K562 (cell line): ENCODE data around the gene GABRA6. TPM values are rescaled to one million over a fixed set of nuclear protein-coding genes. Genes with fewer than 3 reads are reported as not detected.

Experiments
- ATAC-seq: fragments of 200-7000 bp; cut with Tn5 transposase; 3 replicates; pipeline ENCODE4 v1.9.1; 2020; ENCODE audit warnings: moderate library complexity
- BruUV-seq: library from RNA; stranded (reverse); fragments of 400-500 nt; replicated peaks from 2 replicates; lab custom pipeline; 2021; lab: Mats Ljungman, UMichigan
- CTCF ChIA-PET: fragments of 300-600 bp; formaldehyde crosslinking; extraction: SDS; loops from one replicate; lab custom pipeline; 2021; ENCODE audit warnings: low intra/inter-chr PET ratio; lab: Yijun Ruan, JAX
- POLR2A ChIA-PET: fragments of 300-600, 350-650 bp; sonication (Branson Sonifier 250); formaldehyde crosslinking; extraction: SDS; loops from one replicate; lab custom pipeline; 2021; ENCODE audit warnings: antibody characterized with exemption, inconsistent platforms; lab: Yijun Ruan, JAX
- DNase-seq, 4 experiments: peaks; one replicate each; pipeline versions ENCODE4 v3.0.0 to v3.0.0-alpha.2; 2011 to 2018; ENCODE audit warnings: low spot score in 3 of 4, mixed read lengths in 3 of 4; ENCODE audit errors: extremely low read depth in 1 of 4
- FAIRE-seq: peaks from 2 replicates; lab custom pipeline; 2011; peaks lifted over from hg19 to GRCh38; lab: Jason Lieb, UNC
- H2AFZ ChIP-seq: 2 replicates; pipeline ENCODE4 v1.6.0; 2011; ENCODE audit warnings: low read depth, low read length, control low read depth, inconsistent platforms
- H3K27ac ChIP-seq: fragments of 200-600 bp; 3 replicates; pipeline ENCODE4 v1.8.0; 2011; ENCODE audit warnings: low read depth, mild to moderate bottlenecking, control low read depth, inconsistent platforms, low read length, moderate library complexity, mixed read lengths; ENCODE audit errors: extremely low read depth
- H3K27me3 ChIP-seq, 2 experiments: fragments of 300-600 bp in 1 of 2; 2 replicates in 1 of 2; 3 replicates in 1 of 2; pipeline versions ENCODE4 v1.6.0 to v1.8.0; 2011; ENCODE audit warnings: inconsistent platforms in 2 of 2, low read length in 2 of 2, mild to moderate bottlenecking in 1 of 2, mixed read lengths in 1 of 2, moderate library complexity in 1 of 2; ENCODE audit not compliant: control insufficient read depth in 2 of 2, insufficient read depth in 2 of 2
- H3K36me3 ChIP-seq: fragments of 300-600 bp; 3 replicates; pipeline ENCODE4 v1.8.0; 2011; ENCODE audit warnings: mild to moderate bottlenecking, low read length, inconsistent platforms; ENCODE audit not compliant: control insufficient read depth, insufficient read depth
- H3K4me1 ChIP-seq, 2 experiments: fragments of 200-600 bp in 1 of 2; replicated peaks in 1 of 2; 2 replicates in 1 of 2; 3 replicates in 1 of 2; pipeline versions ENCODE4 v1.5.1 to v1.8.0; 2011; ENCODE audit warnings: inconsistent platforms in 2 of 2, low read length in 2 of 2, mild to moderate bottlenecking in 1 of 2, mixed read lengths in 1 of 2, moderate library complexity in 1 of 2; ENCODE audit not compliant: control insufficient read depth in 2 of 2, insufficient read depth in 2 of 2
- H3K4me2 ChIP-seq: 2 replicates; pipeline ENCODE4 v1.6.1; 2011; ENCODE audit warnings: low read length, control low read depth, inconsistent platforms, mixed read lengths; ENCODE audit not compliant: insufficient read depth
- H3K4me3 ChIP-seq: fragments of 200-600 bp; sonication (generic), shearing (Covaris generic); 2 replicates; pipeline ENCODE4 v1.5.1; 2016; ENCODE audit warnings: control low read depth, inconsistent platforms
- H3K79me2 ChIP-seq: fragments of 200-600 bp; 3 replicates; pipeline ENCODE4 v1.8.0; 2011; ENCODE audit warnings: low read length, inconsistent platforms; ENCODE audit not compliant: control insufficient read depth, insufficient read depth
- H3K9ac ChIP-seq, 2 experiments: 2 replicates each; pipeline versions ENCODE4 v1.6.0 to v1.6.1; 2011; ENCODE audit warnings: low read depth in 2 of 2, low read length in 2 of 2, control low read depth in 1 of 2, inconsistent platforms in 1 of 2, mild to moderate bottlenecking in 1 of 2, mixed read lengths in 1 of 2; ENCODE audit not compliant: insufficient read depth in 1 of 2
- H3K9me1 ChIP-seq: one replicate; pipeline ENCODE4 v1.6.0; 2011; ENCODE audit warnings: inconsistent platforms, mild to moderate bottlenecking, low read length, moderate library complexity; ENCODE audit not compliant: control insufficient read depth, insufficient read depth
- H3K9me3 ChIP-seq: replicated peaks from 2 replicates; pipeline ENCODE4 v1.5.1; 2011; ENCODE audit warnings: low read depth, low read length, inconsistent platforms; ENCODE audit not compliant: control insufficient read depth, insufficient read depth
- H4K20me1 ChIP-seq: replicated peaks from 2 replicates; pipeline ENCODE4 v1.6.1; 2011; ENCODE audit warnings: low read length, inconsistent platforms, mixed read lengths; ENCODE audit not compliant: control insufficient read depth, insufficient read depth
- RBM34 ChIP-seq: fragments of 200-400 bp; formaldehyde crosslinking; IDR thresholded peaks from 2 replicates; pipeline ENCODE4 v1.6.1; 2018; ENCODE audit warnings: low read length, borderline replicate concordance; ENCODE audit not compliant: insufficient read depth
- RREB1 ChIP-seq: fragments of 250-450 bp; sonication (Bioruptor Pico); IDR thresholded peaks from 2 replicates; pipeline ENCODE4 v1.4.0; 2020
- ZNF384 ChIP-seq: IDR thresholded peaks from 2 replicates; pipeline ENCODE4 v1.6.1; 2012; ENCODE audit warnings: low read depth, low read length, improper control_type of control experiment
- ZNF407 ChIP-seq: fragments of 450-650 bp; IDR thresholded peaks from 2 replicates; pipeline ENCODE4 v1.6.1; 2016; ENCODE audit warnings: low read depth
- WGBS: fragments of 100-300 bp; shearing (Covaris generic); methylation state at CpG from one replicate; pipeline ENCODE4 v1.1.6; 2016; ENCODE audit warnings: low coverage, mixed read lengths; ENCODE audit not compliant: insufficient coverage; ENCODE audit errors: missing lambda C conversion rate; 5-methylcytosine and 5-hydroxymethylcytosine counted together
- in situ Hi-C: fragments of 300-500 bp; cut with MboI; formaldehyde crosslinking; loops from 4 replicates; pipeline ENCODE4 v1.15.0; 2018; ENCODE audit warnings: inconsistent platforms, mixed read lengths
- intact Hi-C: fragments of 100-400 bp; cut with micrococcal nuclease; formaldehyde crosslinking; loops from 2 replicates; pipeline ENCODE4 v1.14.2; 2022
- polyA plus RNA-seq, 8 experiments: library from polyadenylated mRNA; depleted of rRNA in 4 of 8; stranded (reverse) in 5 of 8; unstranded in 3 of 8; fragments of >200 nt; fragmentation: Nextera tagmentation in 2 of 8; fragmentation: Illumina TruSeq in 1 of 8; extraction: Ambion mirVana in 2 of 8; extraction: Trizol in 1 of 8; gene quantifications; 2 replicates each; pipeline versions ENCODE4 v1.2.1 to v1.2.3, GENCODE V29; 2011 to 2014; ENCODE audit warnings: inconsistent platforms in 1 of 8, missing spikeins in 1 of 8
- total RNA-seq, 7 experiments: library from RNA; depleted of rRNA in 6 of 7; stranded (reverse); fragments of >200 nt in 6 of 7; fragmentation: Illumina TruSeq in 2 of 7; extraction: Trizol in 2 of 7; gene quantifications; 2 replicates each; pipeline versions ENCODE4 v1.2.1 to v1.2.3, GENCODE V29; 2011 to 2021; ENCODE audit warnings: low replicate concordance in 1 of 7
- TF ChIP-seq, protein P1 (sequence below): fragments of 250-450 bp; sonication (Bioruptor Pico); IDR thresholded peaks from 2 replicates; pipeline ENCODE4 v1.8.0; 2022; ENCODE audit warnings: moderate library complexity, mild to moderate bottlenecking, inconsistent platforms

Gene GABRA6
- total and polyA plus RNA-seq, 9 of the 15 experiments (the other 6 are each of a cell fraction or from before 2014, with no cell fraction given): not detected

DNA sequence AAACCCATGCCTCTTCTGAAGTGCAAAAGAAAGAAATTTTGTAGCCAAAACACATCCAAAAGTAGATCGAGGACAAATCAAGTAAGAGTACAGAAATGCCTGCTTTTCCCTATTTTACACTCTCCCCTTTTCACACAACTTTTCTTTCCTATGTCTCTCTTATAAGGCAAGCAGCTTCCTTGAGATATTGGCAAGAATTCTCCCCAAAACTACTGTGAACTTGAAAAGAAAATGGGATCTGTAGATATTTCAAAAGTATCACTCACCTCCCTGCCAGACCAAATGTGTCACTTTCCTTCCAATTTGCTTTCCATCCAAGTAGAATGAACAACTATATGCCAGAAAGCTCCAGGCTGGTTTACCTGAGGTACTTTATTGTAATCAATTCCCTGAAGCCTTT, 47.9 kb upstream of the GABRA6 start:
- 0% methylated on average over 1 of the region's 1 CpG for WGBS
- ATAC-seq (no peak), FAIRE-seq (no peak), DNase-seq (no peak)
- H2AFZ ChIP-seq: no peak overlapping the region
- CTCF ChIA-PET: interaction anchor here (0.6 kb wide), 1 partner anchor 1106 kb away, joined by 4 read pairs; no protein-coding TSS in a partner anchor
- H3K4me2 ChIP-seq: no peak overlapping the region
- H4K20me1 ChIP-seq: no peaks in the 10 kb centered on the region
- H3K4me1 ChIP-seq: no peaks in the 10 kb centered on the region
- H3K4me3 ChIP-seq: no peak overlapping the region
- in situ Hi-C loops (no loop called here), intact Hi-C loops (no loop called here)
- H3K9me3 ChIP-seq: no peaks in the 10 kb centered on the region
- H3K27me3 ChIP-seq: no peaks in the 10 kb centered on the region
- H3K36me3 ChIP-seq: no peaks in the 10 kb centered on the region
- H3K9me1 ChIP-seq: no peaks in the 10 kb centered on the region
- no peak for TF ChIP-seq RBM34
- TF ChIP-seq, protein P1, sequence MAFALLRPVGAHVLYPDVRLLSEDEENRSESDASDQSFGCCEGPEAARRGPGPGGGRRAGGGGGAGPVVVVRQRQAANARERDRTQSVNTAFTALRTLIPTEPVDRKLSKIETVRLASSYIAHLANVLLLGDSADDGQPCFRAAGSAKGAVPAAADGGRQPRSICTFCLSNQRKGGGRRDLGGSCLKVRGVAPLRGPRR: no peak
- TF ChIP-seq RREB1 (CRISPR knock-in tag): no peak
- no peak for TF ChIP-seq ZNF407
- TF ChIP-seq ZNF384: no peak
- no TSS peak for BruUV-seq
- POLR2A ChIA-PET: no interaction called here
- H3K9ac ChIP-seq: no peak overlapping the region
- H3K27ac ChIP-seq: no peak overlapping the region
- no peaks in the 10 kb centered on the region for H3K79me2 ChIP-seq
